HEK293 (cell line): ENCODE data around the gene RAMP3.

Experiments
- CTCF ChIA-PET: fragments of 350-600 bp; formaldehyde crosslinking; extraction: SDS; loops from one replicate; lab custom pipeline; 2021; ENCODE audit warnings: antibody characterized with exemption; lab: Yijun Ruan, JAX
- POLR2A ChIA-PET: fragments of 300-600 bp; formaldehyde crosslinking; extraction: SDS; loops from one replicate; lab custom pipeline; 2020; ENCODE audit warnings: antibody characterized with exemption, inconsistent platforms; lab: Yijun Ruan, JAX
- H3K27ac ChIP-seq: fragments of 200-500 bp; sonication (Bioruptor generic); 2 replicates; pipeline ENCODE4 v1.5.1; 2014; ENCODE audit warnings: low read depth, low read length, control low read depth, inconsistent platforms; ENCODE audit errors: extremely low read depth
- H3K36me3 ChIP-seq, 2 experiments: fragments of 200-500 bp in 1 of 2; sonication (Bioruptor generic) in 1 of 2; 1 replicate in 1 of 2; 2 replicates in 1 of 2; pipeline ENCODE4 v1.5.1; 2014 to 2017; ENCODE audit warnings: inconsistent platforms in 2 of 2, low read length in 2 of 2; ENCODE audit not compliant: control insufficient read depth in 2 of 2, insufficient read depth in 1 of 2
- H3K4me1 ChIP-seq: fragments of 200-500 bp; sonication (Bioruptor generic); 2 replicates; pipeline ENCODE4 v1.5.1; 2014; ENCODE audit warnings: mild to moderate bottlenecking, low read length, inconsistent platforms; ENCODE audit not compliant: control insufficient read depth, insufficient read depth
- H3K4me3 ChIP-seq: 2 replicates; pipeline ENCODE4 v1.5.1; 2011; ENCODE audit warnings: low read depth, mild to moderate bottlenecking, control low read depth, low read length, moderate library complexity
- H3K9me3 ChIP-seq: fragments of 200-500 bp; sonication (Bioruptor generic); 2 replicates; pipeline ENCODE4 v1.5.1; 2014; ENCODE audit warnings: low read depth, low read length, inconsistent platforms; ENCODE audit not compliant: control insufficient read depth, insufficient read depth
- HOXA7 ChIP-seq: sonication (generic); formaldehyde crosslinking; IDR thresholded peaks from 2 replicates; pipeline ENCODE4 v1.8.1; 2022; ENCODE audit warnings: missing genetic modification reagents, borderline replicate concordance
- MYNN ChIP-seq: fragments of 450-650 bp; formaldehyde crosslinking; IDR thresholded peaks from 2 replicates; pipeline ENCODE4 v1.5.1; 2016; ENCODE audit warnings: missing biosample characterization, missing genetic modification characterization, borderline replicate concordance
- PATZ1 ChIP-seq: fragments of 450-650 bp; formaldehyde crosslinking; IDR thresholded peaks from 2 replicates; pipeline ENCODE4 v1.5.1; 2016; ENCODE audit warnings: missing biosample characterization, missing genetic modification characterization
- PBX3 ChIP-seq: sonication (generic); formaldehyde crosslinking; IDR thresholded peaks from 2 replicates; pipeline ENCODE4 v1.8.1; 2022; ENCODE audit warnings: mild to moderate bottlenecking, moderate library complexity, missing genetic modification reagents
- SCRT1 ChIP-seq: fragments of 450-650 bp; formaldehyde crosslinking; IDR thresholded peaks from 2 replicates; pipeline ENCODE4 v1.5.1; 2016; ENCODE audit warnings: missing biosample characterization, missing genetic modification characterization, borderline replicate concordance
- SETDB1 ChIP-seq: IDR thresholded peaks from one replicate; pipeline ENCODE4 v1.6.1; 2017; ENCODE audit warnings: mild to moderate bottlenecking, low read length, moderate library complexity, mixed read lengths; ENCODE audit not compliant: insufficient read length
- TCF7L2 ChIP-seq: IDR thresholded peaks from 2 replicates; pipeline ENCODE4 v1.6.1; 2011; ENCODE audit warnings: low read depth, mild to moderate bottlenecking, inconsistent platforms, low read length, moderate library complexity, borderline replicate concordance
- ZBTB10 ChIP-seq: fragments of 450-650 bp; formaldehyde crosslinking; IDR thresholded peaks from 2 replicates; pipeline ENCODE4 v1.5.1; 2016; ENCODE audit warnings: missing biosample characterization, missing genetic modification characterization
- ZBTB48 ChIP-seq: fragments of 450-650 bp; formaldehyde crosslinking; IDR thresholded peaks from 2 replicates; pipeline ENCODE4 v1.5.1; 2016; ENCODE audit warnings: missing biosample characterization, missing genetic modification characterization
- ZNF155 ChIP-seq: fragments of 450-650 bp; formaldehyde crosslinking; IDR thresholded peaks from 2 replicates; pipeline ENCODE4 v1.5.1; 2016; ENCODE audit warnings: missing biosample characterization, missing genetic modification characterization
- ZNF184 ChIP-seq: fragments of 450-650 bp; IDR thresholded peaks from 2 replicates; pipeline ENCODE4 v1.5.1; 2018; ENCODE audit warnings: missing biosample characterization, mild to moderate bottlenecking, missing genetic modification characterization
- ZNF248 ChIP-seq: fragments of 450-650 bp; formaldehyde crosslinking; IDR thresholded peaks from 2 replicates; pipeline ENCODE4 v1.5.1; 2017; ENCODE audit warnings: missing biosample characterization, missing genetic modification characterization
- ZNF280C ChIP-seq: fragments of 450-650 bp; formaldehyde crosslinking; IDR thresholded peaks from 2 replicates; pipeline ENCODE4 v1.5.1; 2016; ENCODE audit warnings: missing biosample characterization, missing genetic modification characterization
- ZNF488 ChIP-seq: fragments of 450-650 bp; formaldehyde crosslinking; IDR thresholded peaks from 2 replicates; pipeline ENCODE4 v1.5.1; 2016; ENCODE audit warnings: missing biosample characterization, missing genetic modification characterization
- ZNF513 ChIP-seq: fragments of 450-650 bp; IDR thresholded peaks from 2 replicates; pipeline ENCODE4 v1.5.1; 2018; ENCODE audit warnings: missing biosample characterization, missing genetic modification characterization
- ZNF555 ChIP-seq: fragments of 450-650 bp; formaldehyde crosslinking; conservative IDR thresholded peaks from 2 replicates; pipeline ENCODE4 v1.5.1; 2017; ENCODE audit warnings: missing biosample characterization, mild to moderate bottlenecking, missing genetic modification characterization, inconsistent platforms
- ZNF585B ChIP-seq: fragments of 450-650 bp; formaldehyde crosslinking; IDR thresholded peaks from 2 replicates; pipeline ENCODE4 v1.5.1; 2016; ENCODE audit warnings: missing biosample characterization, missing genetic modification characterization
- ZNF704 ChIP-seq: fragments of 450-650 bp; formaldehyde crosslinking; IDR thresholded peaks from 2 replicates; pipeline ENCODE4 v1.5.1; 2016; ENCODE audit warnings: missing biosample characterization, missing genetic modification characterization
- ZSCAN23 ChIP-seq: fragments of 450-650 bp; formaldehyde crosslinking; IDR thresholded peaks from 2 replicates; pipeline ENCODE4 v1.5.1; 2016; ENCODE audit warnings: missing biosample characterization, missing genetic modification characterization

The RAMP3 gene

GRCh38 chr7:45230083-45230482 lies 72.5 kb downstream of the RAMP3 start:
- Histone ChIP-seq H3K27ac (no peak overlapping the region), H3K9me3 (no peaks in the 10 kb centered on the region), H3K4me1 (no peaks in the 10 kb centered on the region), H3K4me3 (no peak overlapping the region), H3K36me3 (no peaks in the 10 kb centered on the region)
- TF ChIP-seq ZNF513 (tag by site-specific recombination) (no peak), ZBTB48 (tag by site-specific recombination) (no peak), PATZ1 (tag by site-specific recombination) (no peak), TCF7L2 (no peak), ZNF488 (tag by site-specific recombination) (no peak), ZSCAN23 (no peak), SCRT1 (tag by site-specific recombination) (no peak), ZNF585B (tag by site-specific recombination) (no peak), MYNN (tag by site-specific recombination) (no peak), HOXA7 (CRISPR knock-in tag) (no peak), ZNF555 (no peak), ZNF155 (tag by site-specific recombination) (no peak), ZNF280C (tag by site-specific recombination) (no peak), PBX3 (no peak), ZNF704 (tag by site-specific recombination) (no peak), SETDB1 (no peak), ZBTB10 (tag by site-specific recombination) (no peak), ZNF184 (tag by site-specific recombination) (no peak), ZNF248 (tag by site-specific recombination) (no peak)
- CTCF ChIA-PET: interaction anchor here (0.9 to 1.5 kb wide), 2 partner anchors 11 to 12 kb away, joined by 3 read pairs; no protein-coding TSS in a partner anchor
- POLR2A ChIA-PET: no interaction called here
